ENCODE data around the gene RRAGC. TPM values are rescaled to one million over a fixed set of nuclear protein-coding genes. Genes with fewer than 3 reads are reported as not detected.

The RRAGC gene, protein sequence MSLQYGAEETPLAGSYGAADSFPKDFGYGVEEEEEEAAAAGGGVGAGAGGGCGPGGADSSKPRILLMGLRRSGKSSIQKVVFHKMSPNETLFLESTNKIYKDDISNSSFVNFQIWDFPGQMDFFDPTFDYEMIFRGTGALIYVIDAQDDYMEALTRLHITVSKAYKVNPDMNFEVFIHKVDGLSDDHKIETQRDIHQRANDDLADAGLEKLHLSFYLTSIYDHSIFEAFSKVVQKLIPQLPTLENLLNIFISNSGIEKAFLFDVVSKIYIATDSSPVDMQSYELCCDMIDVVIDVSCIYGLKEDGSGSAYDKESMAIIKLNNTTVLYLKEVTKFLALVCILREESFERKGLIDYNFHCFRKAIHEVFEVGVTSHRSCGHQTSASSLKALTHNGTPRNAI
- 14.6 and 17.0 TPM in 2 replicates for total RNA-seq (ENCODE audit: low replicate concordance)

DNA sequence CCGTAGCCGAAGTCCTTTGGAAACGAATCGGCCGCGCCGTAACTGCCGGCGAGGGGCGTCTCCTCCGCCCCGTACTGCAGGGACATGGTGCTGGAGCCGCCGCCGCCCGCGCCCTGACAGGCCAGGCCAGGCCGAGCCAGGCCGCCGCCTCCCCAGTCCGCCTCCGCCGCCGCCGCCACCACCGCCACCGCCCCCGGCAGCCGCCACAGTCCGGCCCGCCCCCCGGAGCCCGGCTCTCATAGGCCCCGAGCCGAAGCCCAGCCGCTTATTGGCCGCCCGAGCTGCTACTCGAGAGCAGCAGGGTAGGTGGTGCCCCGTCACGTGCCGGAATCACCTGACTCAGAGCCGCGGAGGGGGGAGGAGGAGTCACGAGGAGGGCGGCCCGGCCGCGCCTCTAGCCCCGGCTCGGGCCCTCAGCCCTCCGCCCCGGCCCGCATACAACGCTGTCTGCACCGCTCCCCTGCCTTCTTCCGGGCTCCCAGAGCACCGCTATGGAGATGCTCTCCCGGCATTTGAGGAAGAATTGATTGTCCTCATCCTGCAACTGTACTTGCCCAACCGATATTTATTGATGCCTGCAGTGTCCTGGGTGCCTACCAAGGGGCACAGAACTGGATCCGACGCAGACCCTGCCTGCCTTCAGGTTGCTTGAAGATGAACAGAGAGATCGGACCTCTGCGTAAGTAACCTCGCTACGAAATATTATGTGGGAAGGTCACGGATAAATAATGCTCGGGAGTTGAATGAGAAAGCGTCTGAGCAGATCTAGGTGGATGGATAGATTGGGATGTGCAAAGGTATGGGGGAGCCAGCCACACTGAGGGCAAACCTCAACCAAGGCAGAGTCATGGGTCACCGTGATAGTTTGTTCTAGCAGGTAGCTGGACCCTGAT, at the start of gene RRAGC:
Gene RRAGC, minus strand, starts transcription at position 212 of the 893 bp plus-strand sequence. Its CDS starts 126 bp downstream, at position 86.

DNA sequence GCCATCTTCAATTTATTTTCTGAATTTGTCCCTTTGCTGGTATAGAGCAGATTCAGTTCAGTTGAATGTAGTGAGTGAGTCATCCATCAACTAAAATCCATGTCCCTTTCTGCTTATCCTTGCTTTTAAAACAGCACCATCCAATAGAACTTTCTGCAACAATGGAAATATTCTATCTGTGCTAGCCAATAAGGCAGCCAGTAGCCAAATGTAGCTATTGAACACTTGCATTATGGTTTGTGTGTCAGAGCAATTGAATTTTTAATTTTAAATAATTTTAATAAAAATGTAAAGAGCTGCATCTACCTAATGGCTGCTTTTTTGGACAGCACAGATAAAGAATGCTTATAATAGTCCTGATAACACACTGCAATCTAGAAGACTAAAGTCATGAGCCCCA, 21.9 kb upstream of the RRAGC start, which contains the start of gene GJA9:
Gene GJA9, minus strand, starts transcription at position 101 of the 400 bp plus-strand sequence. CDS start 5,489 bp downstream, outside the sequence.

DNA sequence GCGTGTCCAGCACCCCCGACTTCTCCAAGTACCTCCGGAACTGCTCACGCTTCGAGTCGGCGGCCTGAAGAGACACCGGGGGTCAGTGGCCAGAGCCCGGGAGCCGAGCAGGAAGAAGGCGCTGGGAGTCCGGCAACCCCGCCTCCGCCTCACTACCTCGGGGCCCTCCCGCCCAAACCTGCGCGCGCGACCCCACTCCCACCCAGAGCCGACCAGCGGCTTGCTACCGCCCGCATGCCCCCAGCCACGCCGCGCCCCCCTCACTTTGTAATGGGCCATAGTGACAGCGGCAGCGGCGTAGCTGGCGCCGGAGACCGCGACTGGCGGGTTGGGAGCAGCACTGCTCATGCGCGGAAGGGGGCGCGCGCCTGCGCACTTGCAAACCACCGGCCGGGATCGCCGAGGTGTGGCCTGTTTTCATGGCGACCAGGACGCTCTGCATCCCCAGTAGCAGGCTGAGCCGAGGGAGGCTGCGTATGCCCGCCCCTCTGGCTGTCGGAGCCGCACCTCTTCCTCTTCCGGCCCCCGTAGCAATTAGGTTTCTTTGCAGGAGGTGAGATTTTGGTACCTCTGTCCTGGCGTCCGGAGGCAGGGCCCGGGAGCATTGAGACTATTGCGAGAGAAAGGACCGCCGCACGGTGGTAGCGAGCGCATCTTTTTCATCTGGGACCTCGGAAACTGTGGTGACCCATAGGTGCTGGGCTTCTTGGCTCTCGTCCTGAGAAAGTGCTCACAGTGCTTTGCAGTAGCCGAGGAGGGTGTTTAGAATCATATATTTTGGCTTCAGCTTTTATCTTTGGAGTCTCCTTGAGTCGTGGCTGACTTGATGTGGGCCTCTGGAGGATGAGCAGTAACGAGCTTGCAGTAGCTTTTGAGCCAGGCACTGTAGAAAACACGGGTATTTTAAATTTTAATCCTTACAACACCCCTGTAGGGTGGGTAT, 13.7 kb upstream of the RRAGC start, which contains the start of gene MYCBP:
Gene MYCBP, minus strand, starts transcription at position 322 of the 943 bp plus-strand sequence. Its CDS starts 43 bp downstream, at position 279.

Other genes with a start within 250 kb of the RRAGC start
- gene MYCBP, start 13.6 kb upstream of the RRAGC start, total RNA-seq (ENCODE audit: low replicate concordance), result 2.0 and 6.3 TPM in 2 replicates
- gene GJA9, start 21.8 kb upstream of the RRAGC start, total RNA-seq (ENCODE audit: low replicate concordance), result 0.12 TPM in 1 of 2 replicates, not detected in the other
- 0.59 and 0.60 TPM in 2 replicates for gene RHBDL2, start 82.1 kb upstream of the RRAGC start, total RNA-seq (ENCODE audit: low replicate concordance)
- gene AKIRIN1, start 131.5 kb upstream of the RRAGC start, total RNA-seq (ENCODE audit: low replicate concordance), result 16.1 and 29.7 TPM in 2 replicates
- gene NDUFS5, start 166.6 kb upstream of the RRAGC start, total RNA-seq (ENCODE audit: low replicate concordance), result 777 and 1,203 TPM in 2 replicates